Parathyroid adenoma (tissue), 2 donors: ENCODE results near the gene CXCR4.

Experiments
- H2AFZ ChIP-seq: fragments of 300-600 bp; sonication (generic); one replicate; pipeline ENCODE4 v1.7.0; 2017; ENCODE audit warnings: antibody characterized with exemption, mild to moderate bottlenecking
- H3K27ac ChIP-seq: fragments of 300-600 bp; sonication (generic); one replicate; pipeline ENCODE4 v1.7.0; 2017
- H3K27me3 ChIP-seq: fragments of 300-600 bp; sonication (generic); one replicate; pipeline ENCODE4 v1.7.0; 2017; ENCODE audit warnings: low read length; ENCODE audit not compliant: control insufficient read depth, insufficient read depth
- H3K36me3 ChIP-seq: fragments of 300-600 bp; sonication (generic); one replicate; pipeline ENCODE4 v1.7.0; 2017; ENCODE audit warnings: low read length; ENCODE audit not compliant: control insufficient read depth, insufficient read depth
- H3K4me1 ChIP-seq: fragments of 300-600 bp; sonication (generic); one replicate; pipeline ENCODE4 v1.7.0; 2017; ENCODE audit warnings: control low read depth
- H3K4me2 ChIP-seq: fragments of 300-600 bp; sonication (generic); one replicate; pipeline ENCODE4 v1.7.0; 2017; ENCODE audit warnings: low read length
- H3K4me3 ChIP-seq: fragments of 300-600 bp; sonication (generic); one replicate; pipeline ENCODE4 v1.7.0; 2017; ENCODE audit warnings: low read depth, low read length
- H3K79me2 ChIP-seq: fragments of 300-600 bp; sonication (generic); one replicate; pipeline ENCODE4 v1.7.0; 2017; ENCODE audit warnings: control low read depth
- H3K9ac ChIP-seq: fragments of 300-600 bp; sonication (generic); one replicate; pipeline ENCODE4 v1.7.0; 2017; ENCODE audit warnings: mild to moderate bottlenecking
- H3K9me3 ChIP-seq: fragments of 300-600 bp; sonication (generic); one replicate; pipeline ENCODE4 v1.7.0; 2017; ENCODE audit warnings: low read length; ENCODE audit not compliant: control insufficient read depth
- CTCF ChIP-seq: fragments of 300-600 bp; sonication (generic); IDR thresholded peaks from one replicate; pipeline ENCODE4 v1.7.0; 2017; ENCODE audit warnings: antibody characterized with exemption, mild to moderate bottlenecking
- donor health status: primary hyperparathyroidism.

The CXCR4 gene

GRCh38 chr2:136143603-136144451 is 25.9 kb upstream of the CXCR4 start:
- H3K4me3 ChIP-seq: no peak overlapping the region
- no peaks in the 10 kb centered on the region for H3K4me1 ChIP-seq
- H3K9me3 ChIP-seq: no peaks in the 10 kb centered on the region
- H3K79me2 ChIP-seq: no peaks in the 10 kb centered on the region
- no peak overlapping the region for H3K9ac ChIP-seq
- no peak for TF ChIP-seq CTCF
- no peak overlapping the region for H3K4me2 ChIP-seq
- no peaks in the 10 kb centered on the region for H3K27me3 ChIP-seq
- H3K36me3 ChIP-seq: no peaks in the 10 kb centered on the region
- no peak overlapping the region for H2AFZ ChIP-seq
- H3K27ac ChIP-seq: no peak overlapping the region

GRCh38 chr2:136141510-136142149 is 23.7 kb upstream of the CXCR4 start:
- no peak overlapping the region for H3K9ac ChIP-seq
- H3K9me3 ChIP-seq: no peaks in the 10 kb centered on the region
- H3K4me2 ChIP-seq: no peak overlapping the region
- H3K4me1 ChIP-seq: no peaks in the 10 kb centered on the region
- TF ChIP-seq CTCF: no peak
- no peaks in the 10 kb centered on the region for H3K79me2 ChIP-seq
- H3K27ac ChIP-seq: no peak overlapping the region
- H3K36me3 ChIP-seq: no peaks in the 10 kb centered on the region
- no peaks in the 10 kb centered on the region for H3K27me3 ChIP-seq
- no peak overlapping the region for H3K4me3 ChIP-seq
- no peak overlapping the region for H2AFZ ChIP-seq

DNA sequence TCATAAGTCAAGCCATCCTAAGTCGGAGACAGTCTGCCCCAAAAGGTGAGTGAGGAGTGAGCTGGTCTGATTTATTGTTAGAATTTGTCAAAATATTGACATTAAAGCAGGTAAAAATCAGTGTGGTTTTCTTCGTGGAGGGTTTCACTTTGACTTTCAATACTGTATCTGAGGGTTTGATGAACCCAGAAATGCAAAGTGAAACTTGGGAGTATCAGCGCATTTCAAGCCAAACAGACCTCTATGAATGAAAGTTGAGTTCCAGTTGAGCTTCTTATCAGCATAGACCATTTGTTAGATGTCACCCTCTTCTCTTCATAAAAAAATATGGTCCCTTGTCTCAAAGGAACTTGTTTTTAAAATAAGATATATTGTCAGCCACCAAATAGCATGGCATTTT is 21.7 kb upstream of the CXCR4 start:
- Histone ChIP-seq H3K27me3 (no peaks in the 10 kb centered on the region), H2AFZ (no peak overlapping the region), H3K4me2 (no peak overlapping the region), H3K9me3 (no peaks in the 10 kb centered on the region), H3K9ac (no peak overlapping the region), H3K4me3 (no peak overlapping the region), H3K36me3 (no peaks in the 10 kb centered on the region), H3K79me2 (no peaks in the 10 kb centered on the region), H3K27ac (no peak overlapping the region), H3K4me1 (no peaks in the 10 kb centered on the region)
- no peak for TF ChIP-seq CTCF

DNA sequence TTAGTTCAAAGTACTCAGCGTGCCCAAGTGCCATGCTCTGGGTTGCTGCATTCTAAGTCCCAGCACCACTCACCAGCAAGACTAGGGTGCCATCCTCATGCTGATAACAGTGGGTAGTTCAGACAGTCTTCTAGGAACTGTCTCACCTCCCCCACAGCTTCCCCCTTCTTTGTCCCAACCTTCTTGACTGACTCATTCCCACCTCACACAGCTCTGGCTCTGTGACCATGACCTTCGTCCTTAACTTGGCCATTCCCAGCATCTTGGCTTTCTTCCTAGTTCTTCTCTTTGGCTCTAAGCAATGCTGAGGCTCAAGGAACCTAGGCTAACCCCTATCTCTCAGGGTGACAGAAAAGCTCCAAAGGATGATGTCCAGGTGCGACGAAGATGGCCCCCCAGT is 20.0 kb upstream of the CXCR4 start:
- H3K79me2 ChIP-seq: no peaks in the 10 kb centered on the region
- H3K4me1 ChIP-seq: no peaks in the 10 kb centered on the region
- no peak for TF ChIP-seq CTCF
- no peak overlapping the region for H3K27ac ChIP-seq
- H3K4me2 ChIP-seq: no peak overlapping the region
- no peaks in the 10 kb centered on the region for H3K9me3 ChIP-seq
- no peak overlapping the region for H3K9ac ChIP-seq
- no peak overlapping the region for H3K4me3 ChIP-seq
- no peaks in the 10 kb centered on the region for H3K36me3 ChIP-seq
- H2AFZ ChIP-seq: no peak overlapping the region
- no peaks in the 10 kb centered on the region for H3K27me3 ChIP-seq
